CD4-positive, alpha-beta T cell treated with Interleukin-1 beta for 1 hour (primary cell): ENCODE results near the gene RAB5A.
"Not testable (repeated sequence)": the region's sequence is repeated elsewhere in the genome, so short reads cannot be mapped to it uniquely, and the experiment has no call there.

Source experiments
- DNase-seq, 2 donors: peaks; one replicate each; pipeline ENCODE4 v3.0.0-alpha.2; 2020 to 2022

The RAB5A gene, protein sequence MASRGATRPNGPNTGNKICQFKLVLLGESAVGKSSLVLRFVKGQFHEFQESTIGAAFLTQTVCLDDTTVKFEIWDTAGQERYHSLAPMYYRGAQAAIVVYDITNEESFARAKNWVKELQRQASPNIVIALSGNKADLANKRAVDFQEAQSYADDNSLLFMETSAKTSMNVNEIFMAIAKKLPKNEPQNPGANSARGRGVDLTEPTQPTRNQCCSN

DNA sequence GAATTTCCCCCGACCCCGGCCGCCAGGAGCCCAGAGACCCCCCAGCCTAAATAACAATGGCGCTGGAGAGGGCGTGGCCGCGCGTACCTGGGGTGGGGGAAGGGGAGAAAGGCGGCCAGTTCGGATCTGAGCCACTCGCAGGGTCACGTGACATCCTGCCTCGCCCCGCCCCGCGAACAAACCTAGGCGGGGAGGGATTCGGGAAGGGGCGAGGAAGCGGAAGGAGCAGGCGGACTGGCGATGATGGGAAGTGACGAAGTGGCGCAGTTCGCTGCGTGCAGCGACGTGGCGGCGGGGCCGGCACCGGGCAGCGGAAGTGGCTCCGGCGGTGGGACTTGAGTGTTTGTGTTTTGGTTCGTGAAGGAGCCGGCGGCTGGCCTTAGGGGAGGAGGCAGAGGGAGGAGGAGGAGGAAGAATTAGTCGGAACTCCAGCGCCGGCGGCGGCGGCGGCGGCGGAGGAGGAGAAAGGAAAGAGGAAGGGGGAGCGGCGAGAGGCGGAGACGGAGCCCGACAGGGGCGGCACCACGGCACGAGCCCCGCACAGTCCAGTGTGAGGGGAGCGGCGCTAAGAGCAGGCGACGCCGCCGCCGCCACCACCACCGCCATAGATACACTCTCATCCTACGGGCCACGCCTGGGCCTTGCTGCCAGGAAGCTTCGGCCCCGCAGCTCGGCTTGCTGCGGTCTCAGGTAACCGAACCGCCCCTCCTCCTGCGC lies at the start of gene RAB5A:
Gene RAB5A, plus strand, starts transcription at position 266 of the 717 bp plus-strand sequence. CDS start 3,802 bp downstream, outside the sequence.
- DNase-seq = peak; percentile 97 to 98

DNA sequence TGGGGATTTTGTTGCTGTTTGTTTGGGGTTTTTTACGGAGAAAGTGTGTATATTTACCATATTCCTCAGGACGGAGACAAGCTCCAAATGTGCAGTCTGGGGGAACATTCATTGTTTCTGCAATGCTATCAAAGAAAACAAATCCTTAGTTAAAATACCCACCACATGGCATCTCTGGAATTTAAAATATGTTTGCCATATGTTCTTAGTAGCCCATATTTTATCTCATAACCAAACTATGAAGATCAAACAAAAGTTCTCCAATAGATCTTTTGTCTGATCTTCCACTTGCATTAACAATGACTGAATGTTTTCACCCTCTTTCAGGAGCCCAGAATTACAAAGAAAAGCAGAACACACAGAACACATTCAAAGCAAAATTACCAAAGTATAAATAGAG lies 48.2 kb upstream of the RAB5A start:
- DNase-seq = no peak

DNA sequence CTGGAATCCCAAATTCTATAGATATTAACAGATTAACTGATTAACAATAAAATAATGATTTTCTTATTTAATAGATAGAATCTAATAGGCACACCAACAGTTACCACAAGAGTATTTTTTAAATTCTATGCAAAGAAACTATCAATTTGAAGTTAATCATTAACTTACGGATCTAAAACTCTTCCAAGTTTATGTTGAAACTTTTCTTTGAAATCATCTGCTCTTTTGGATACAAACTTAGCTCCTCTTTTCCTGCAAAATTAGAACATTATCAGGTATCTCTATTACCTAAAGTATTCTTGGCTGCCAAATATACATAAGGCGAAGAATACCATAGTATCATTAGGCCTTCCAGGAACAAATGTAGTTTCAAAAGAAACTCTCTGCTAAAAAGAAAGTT lies 47.6 kb upstream of the RAB5A start:
- no peak for DNase-seq

DNA sequence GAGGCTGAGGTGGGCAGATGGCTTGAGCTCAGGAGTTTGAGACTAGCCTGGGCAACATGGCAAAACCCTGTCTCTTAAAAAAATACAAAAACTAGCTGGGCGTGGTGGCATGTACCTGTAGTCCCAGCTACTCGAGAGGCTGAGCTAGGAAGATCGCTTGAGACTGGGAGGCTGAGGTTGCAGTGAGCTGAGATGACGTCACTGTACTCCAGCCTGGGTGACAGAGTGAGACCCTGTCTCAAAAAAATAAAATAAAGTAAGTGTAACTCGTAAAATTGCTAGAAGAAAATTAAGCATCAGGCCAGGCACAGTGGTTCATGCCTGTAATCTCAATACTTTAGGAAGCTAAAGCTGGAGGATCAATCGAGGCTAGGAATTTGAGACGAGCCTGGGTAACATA lies 47.1 kb upstream of the RAB5A start:
- DNase-seq = not testable (repeated sequence)

DNA sequence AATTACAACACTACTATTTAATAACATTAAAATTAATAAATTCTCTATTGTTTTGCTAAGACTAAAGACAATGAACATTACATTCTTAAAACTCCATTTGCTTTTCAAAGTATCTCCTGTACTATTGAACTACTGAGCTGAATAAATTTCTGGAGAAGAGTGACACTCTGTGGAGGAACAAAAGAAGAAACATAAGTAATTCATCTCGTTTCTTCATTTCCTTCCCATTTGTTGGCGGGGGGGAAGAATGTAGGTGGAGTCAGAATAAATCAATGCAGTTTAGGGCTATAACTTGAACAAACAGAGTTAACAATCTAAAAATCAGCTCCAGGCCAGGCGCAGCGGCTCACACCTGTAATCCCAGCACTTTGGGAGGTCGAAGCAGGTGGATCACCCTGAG lies 45.6 kb upstream of the RAB5A start:
- DNase-seq = no peak

DNA sequence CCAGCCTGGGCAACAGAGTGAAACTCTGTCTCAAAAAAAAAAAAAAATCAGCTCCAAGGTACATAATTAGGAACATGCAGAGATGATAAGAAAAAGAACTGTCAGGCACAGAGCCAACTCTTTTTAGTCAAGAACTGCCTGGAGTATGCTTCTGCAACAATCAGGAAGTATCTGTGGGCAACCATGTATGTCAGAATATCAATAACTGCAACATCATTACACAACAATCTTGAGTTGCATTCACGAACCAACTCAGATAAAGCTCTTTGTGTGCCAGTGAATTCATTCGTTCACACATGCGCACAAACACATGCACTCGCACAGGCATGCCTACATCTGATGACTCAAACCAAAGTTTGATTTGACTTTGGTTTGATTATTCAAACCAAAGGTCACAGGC lies 45.0 kb upstream of the RAB5A start:
- DNase-seq = no peak

DNA sequence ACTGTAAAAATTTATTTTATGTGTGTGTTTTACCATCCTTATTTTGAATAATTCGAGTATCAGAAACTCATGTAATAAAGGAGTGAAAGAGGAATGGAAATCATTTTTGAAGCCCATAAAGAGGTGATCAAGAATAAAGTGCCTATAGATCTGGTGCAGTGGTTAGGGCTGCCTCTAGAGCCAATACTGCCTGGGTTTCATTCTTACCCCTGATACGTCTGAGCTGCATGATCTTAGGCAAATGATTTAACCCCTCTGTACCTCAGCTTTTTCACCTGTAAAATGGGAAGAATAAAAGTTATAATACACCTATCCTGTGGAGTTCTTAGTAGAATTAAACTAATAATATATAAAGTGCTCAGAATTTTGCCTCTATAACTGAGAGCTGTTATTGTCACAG lies 43.2 kb upstream of the RAB5A start:
- no peak for DNase-seq

DNA sequence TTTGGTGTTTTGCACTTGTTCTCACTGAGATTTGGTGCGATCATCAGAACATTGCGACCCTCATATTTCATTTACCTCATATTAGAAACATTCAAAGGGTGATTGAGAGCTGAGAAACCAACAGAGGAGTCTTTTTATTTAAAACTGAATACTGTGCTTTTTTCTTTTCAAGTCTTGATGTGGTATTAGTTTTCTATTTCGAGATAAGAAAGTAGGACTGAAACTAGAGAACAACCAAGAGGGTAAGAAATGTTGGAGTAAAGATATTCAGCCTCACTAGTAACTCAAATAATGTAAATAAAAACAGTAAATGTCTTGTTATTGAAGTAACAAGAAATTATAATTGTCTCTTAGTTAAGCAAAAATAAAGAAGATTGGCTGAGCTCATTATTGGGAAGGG lies 39.4 kb upstream of the RAB5A start:
- DNase-seq = no peak

DNA sequence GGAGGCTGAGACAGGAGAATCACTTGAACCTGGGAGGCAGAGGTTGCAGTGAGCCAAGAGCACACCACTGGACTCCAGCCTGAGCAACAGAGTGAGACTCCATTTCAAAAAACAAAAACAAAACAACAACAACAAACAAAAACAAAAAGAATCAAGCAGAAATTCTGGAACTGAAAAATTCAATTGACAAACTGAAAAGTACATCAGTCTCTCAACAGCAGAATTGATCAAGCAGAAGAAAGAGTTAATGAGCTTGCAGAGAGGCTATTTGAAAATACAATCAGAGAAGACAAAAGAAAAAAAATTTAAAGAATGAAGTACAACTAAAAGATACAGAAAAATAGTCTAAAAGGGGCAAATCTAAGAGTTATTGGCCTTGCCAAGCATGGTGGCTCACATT lies 35.4 kb upstream of the RAB5A start:
- no peak for DNase-seq

DNA sequence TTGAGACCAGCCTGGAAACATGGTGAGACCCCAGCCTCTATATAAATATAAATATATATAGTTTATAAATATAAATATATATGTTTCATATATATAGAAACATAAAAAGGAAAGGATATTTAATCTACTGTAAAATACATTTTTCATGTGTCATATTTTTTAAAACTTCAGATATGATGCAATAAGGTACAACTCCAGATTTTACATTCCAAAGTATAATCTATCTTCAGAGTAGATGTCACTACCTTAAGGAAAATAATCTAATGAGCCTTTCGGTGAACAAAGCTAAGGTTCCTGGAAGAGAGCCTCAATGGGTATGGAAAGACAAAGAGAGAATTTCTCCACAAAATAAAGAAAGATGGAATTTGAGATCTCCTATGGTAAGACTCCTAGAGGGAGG lies 29.7 kb upstream of the RAB5A start:
- no peak for DNase-seq

DNA sequence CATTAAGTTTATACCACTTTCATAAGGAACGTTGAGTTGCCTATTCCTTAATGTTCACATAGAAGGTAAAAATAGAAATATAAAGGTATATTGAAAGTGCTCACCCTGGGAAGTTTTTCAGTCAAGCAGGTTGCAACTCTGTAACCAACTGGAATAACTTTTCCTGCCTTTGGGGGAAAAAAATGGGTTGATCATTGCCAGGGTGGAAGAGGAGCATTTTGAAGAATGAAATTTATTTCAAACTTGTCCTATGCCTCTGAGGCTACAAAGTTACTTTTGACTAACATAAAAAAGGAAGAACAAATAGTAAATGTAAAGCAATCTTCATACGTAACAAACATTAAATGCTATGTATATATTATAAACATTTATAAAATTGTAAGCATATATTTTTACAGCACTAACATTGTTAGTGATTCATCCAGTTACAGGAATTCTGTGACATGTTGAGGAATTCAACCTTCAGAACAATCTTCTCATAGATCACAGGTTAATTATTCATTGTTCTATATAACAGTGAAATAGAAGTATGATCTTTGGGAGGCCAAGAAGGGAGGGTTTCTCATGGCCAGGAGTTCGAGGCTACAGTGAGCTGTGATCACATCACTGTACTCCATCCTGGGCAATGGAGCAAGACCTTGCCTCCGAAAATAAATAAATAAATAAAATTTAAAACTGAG lies 26.4 kb upstream of the RAB5A start:
- no peak for DNase-seq

DNA sequence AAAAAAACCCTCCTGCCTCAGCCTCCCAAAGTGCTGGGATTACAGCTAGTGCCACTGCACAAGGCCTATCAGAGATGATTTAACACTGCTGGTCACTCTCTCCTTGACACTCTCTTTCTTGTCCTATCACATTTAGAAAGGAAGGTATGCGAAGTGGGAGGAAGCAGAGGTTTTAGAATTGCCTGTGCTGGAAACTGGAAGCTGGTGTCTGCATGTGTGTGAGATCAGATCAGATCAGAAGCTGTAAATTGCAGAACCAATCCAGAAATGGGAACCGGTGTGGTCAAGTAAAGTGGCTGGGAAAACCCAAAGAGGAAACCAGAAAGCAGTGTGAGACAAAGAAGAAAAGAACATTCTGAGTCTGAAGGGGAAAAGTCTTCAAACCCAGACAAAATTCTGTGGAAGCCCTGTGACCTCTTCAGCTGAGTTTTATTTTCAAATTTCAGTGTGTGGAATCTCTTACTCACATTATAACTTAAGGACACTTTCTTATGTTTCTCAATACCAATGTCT lies 15.7 kb upstream of the RAB5A start:
- peak; percentile 24 to 36 for DNase-seq

DNA sequence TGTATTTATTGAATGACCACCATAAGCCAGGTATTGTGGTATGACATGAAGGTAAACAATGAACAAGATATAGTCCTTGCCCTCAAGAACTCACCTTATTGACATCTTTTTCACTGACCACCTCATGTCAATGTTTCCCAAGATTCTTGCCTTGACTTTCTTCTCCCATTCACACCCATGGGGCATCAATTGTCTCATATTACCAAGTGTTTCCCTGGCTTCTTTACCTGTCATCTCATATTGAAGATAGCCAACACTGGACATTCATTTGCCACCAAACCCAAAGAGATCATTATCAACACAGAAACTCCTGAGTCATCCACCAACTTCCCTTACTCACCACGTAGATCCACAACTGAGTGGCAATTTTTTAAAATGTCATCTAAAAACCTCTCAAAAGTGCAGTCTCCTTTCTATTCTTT lies 15.1 kb upstream of the RAB5A start:
- DNase-seq = no peak

DNA sequence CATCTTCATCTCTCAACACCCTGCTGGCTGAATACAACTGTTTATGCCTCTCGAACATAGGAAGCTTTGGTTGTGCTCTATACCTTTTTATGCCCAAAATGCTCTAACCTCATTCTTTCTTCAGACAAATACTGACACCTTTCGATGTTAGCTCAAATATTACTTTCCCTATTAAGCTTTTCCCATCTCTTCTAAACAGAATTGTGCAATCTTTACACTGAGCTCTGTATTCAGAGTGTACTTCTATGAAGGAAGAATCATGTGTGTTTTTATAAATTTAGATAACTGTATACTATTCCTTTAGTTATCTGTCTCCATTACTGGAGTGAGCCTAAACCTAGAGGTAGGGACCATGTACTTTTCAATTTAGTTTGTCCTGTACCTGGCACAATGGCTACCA lies 14.5 kb upstream of the RAB5A start:
- DNase-seq = no peak

DNA sequence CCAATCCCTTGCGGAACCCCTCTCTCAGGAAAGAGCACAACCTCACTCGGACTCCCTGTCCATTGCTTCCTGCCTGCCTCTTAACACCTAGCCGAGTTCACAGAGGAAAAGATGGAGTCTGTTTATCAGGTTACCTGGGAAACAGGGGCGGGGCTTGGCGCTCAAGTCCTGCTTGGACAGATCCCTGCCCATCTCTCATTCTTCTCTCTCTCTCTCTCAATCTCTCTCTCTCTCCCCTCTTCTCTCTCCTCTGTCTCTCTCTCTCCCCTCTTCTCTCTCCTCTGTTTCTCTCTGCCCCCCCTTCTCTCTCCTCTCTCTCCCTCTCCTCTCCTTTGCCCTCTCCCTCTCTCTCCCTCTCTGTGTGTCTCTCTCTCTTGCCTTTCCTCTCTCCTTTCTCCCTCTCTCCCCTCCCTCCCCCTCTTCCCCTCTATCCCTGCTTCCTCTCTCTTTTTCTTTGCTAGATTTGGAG lies 12.8 kb upstream of the RAB5A start, which contains the start of gene EFHB:
Gene EFHB, minus strand, starts transcription at position 120 of the 469 bp plus-strand sequence. CDS start 199 bp downstream, outside the sequence.
- no peak for DNase-seq

DNA sequence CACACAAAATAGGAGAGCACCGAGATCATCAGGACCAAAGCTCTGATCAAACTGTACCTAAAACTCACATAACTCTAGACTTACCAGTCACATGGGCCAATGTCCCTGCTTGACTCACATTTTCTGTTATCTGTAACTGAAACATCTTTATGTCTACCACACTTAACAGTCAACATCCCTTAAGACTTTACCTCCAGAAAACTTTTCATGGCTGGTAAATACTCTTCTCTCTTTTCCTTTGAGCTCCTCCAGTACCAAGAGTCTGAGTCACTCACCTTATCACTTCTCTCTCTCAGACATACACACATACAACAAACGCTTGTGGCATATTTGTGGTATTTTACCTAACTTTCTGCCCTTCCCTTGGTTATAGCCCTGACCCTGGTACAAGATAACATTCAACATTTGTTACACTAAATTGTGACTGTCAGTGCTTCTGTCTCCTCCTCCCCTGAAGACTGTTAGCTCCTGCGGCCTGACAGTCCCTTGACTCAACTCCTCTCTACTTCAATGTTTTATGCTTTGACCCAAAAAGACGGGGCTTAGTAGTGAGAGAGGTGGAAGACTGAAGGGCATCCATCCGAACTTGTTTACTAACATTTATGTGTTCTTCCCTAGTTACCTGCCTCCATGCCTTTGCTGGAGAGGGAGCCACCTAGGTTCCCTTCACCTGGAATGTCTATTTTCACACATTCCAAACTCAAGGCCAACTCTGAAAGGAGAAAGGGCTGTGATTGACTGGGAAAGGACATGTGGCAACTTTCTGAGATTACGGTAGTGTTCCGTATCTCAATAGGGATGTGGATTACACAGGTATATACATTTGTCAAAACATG lies 9.2 kb upstream of the RAB5A start:
- DNase-seq = no peak

DNA sequence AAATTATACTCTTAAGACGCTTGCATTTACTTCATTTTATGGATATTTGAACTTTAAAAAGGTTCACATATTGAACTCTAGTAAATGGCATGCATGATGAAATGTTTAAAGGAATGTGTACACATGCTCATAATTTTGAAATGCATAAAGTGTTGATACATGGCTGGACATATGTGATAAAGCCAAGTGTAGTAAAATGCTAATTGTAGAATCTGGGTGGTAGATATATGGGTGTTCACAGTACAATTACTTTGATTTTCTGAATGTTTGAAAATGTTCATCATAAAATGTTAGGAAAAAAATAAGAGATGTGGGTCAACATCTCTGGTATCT lies 8.6 kb upstream of the RAB5A start:
- no peak for DNase-seq

DNA sequence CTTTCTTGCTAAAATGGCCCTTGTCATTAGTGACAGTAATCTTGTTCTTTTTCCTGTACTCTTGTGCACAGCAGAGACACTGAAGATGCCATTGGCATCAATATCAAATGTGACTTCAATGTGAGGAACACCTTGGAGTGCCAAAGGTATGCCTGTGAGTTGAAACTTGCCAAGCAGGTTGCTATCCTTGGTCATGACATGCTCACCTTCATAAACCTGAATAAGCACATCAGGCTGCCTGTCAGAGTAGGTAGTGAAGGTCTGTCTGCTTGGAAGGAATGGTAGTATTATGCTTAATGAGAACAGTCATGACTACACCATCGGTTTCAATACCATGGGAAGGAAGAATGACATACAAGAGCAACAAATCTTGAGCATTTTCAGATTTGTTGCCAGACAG lies 6.3 kb upstream of the RAB5A start:
- no peak for DNase-seq

DNA sequence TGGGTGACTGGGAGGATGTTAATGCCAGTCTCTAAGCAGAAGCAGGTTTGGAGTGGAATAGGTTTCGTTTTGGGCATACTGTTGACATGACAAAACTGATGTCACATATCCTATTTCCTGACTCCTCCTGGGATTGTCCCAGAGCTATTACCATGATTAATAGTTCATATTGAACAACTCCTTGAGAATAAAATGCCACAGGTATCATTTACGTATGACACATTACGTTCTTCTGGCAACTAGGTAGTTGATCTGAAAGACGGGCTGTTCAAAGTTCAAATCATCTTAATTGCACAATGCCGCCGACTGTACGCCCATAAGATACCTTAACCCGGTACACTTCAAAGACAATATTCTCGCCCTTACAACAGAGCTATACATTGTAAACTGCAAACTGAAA lies 1.4 kb upstream of the RAB5A start:
- DNase-seq = no peak

DNA sequence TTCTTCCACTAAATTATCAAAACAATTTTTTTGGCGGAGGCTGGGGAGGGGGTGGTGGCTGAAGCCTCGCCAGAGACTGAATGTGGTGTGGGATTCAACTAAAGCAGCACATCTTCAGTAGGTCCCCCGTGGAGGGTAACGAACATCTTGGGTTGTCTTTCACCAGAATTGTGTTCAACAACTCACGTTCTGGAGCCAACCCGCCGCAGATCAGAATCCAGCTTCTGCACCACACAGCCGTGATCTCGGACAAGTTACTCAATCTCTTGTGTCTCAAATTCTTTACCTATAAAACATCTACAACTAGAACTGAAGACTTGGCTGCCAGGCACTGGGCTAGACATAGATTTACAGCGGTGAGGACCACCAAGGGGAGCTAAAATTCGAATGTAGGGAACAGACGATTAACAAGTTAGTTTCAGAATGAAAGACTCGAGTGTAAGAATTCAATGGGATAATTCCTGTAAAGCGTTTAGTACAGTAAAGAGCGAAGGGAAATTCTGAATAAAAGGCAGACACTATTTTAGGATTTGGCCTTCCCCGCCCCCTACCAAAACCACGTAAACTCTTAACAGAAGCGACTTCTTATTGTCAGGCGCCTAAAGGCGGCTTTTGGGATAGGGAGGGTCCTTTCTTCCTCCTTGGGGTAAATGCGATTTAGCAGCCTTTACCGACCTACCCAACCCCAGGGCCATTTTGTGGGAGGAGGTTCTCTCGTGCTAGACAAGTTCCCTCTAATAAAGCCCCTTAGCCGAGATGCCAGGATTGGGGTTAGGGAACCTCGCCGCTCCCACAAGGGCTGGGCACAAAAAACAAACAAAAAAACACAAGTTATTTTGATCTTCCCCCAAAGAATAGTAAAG lies 697 bp upstream of the RAB5A start:
- peak in 1 of 2 donors; percentile 6 for DNase-seq

DNA sequence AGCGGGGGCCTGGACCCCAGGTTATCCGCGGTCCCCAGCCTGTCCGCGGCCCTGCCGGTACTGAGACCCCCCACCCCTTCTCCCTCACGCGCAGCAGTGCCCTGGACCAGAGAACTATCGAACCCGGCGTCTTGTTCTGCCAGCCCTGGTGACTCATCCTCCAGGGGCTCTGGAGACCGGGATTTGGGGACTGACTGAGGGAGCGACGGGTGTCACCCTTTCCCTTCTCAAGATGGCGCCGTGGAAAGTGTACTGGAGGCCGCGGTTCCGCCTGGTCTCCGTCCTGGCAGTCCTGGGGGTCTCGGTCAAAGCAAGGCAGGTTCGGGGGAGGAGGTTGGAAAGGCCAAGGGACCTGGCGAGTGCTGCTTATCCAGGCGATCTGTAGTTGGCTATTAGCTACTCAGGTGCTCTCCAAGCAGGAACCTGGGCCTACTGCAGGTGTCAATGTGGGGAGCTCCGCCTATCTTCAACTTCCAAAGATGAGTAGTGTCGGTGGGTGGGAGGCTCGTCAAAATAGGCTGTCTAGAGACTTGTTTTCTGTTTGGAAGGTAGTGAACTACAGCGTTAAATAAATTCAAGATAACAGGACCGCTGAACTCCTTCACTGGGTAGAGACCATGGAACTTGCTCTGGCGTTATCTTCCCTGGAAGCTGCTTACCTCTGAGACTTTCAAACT lies 790 bp downstream of the RAB5A start:
- peak; percentile 52 to 61 for DNase-seq
